ENCODE measurements around the gene ANKRD6. TPM values are rescaled to one million over a fixed set of nuclear protein-coding genes. Genes with fewer than 3 reads are reported as not detected.

Gene ANKRD6
- total RNA-seq, 1 experiment from 2014 or later = 5.6 TPM

- Histone ChIP-seq H3K56ac (ENCODE audit: insufficient read length, low read depth, low read length) (no peak overlapping the region), H3K14ac (ENCODE audit: insufficient read depth, low read length) (no peak overlapping the region), H3K4me2 (ENCODE audit: insufficient read depth, insufficient read length, low read length) (no peak overlapping the region), H2AFZ (ENCODE audit: low read length) (no peak overlapping the region), H3K79me1 (ENCODE audit: insufficient read depth, low read depth, low read length, poor library complexity, severe bottlenecking) (no peaks in the 10 kb centered on the region), H3K9ac (ENCODE audit: extremely low read depth, insufficient read length, low read length) (no peak overlapping the region), H3K27ac (ENCODE audit: insufficient read length, low read depth, low read length) (no peak overlapping the region), H4K8ac (replicated peaks; ENCODE audit: insufficient read length, low read depth, low read length) (no peak overlapping the region), H3K23me2 (ENCODE audit: insufficient read length, low read depth, low read length, poor library complexity, severe bottlenecking) (no peaks in the 10 kb centered on the region), H3K18ac (ENCODE audit: insufficient read length, low read depth, low read length) (no peak overlapping the region), H2BK5ac (ENCODE audit: insufficient read length, low read length) (no peak overlapping the region), H4K20me1 (ENCODE audit: control insufficient read depth, insufficient read depth, insufficient read length) (no peaks in the 10 kb centered on the region), H2BK20ac (ENCODE audit: low read depth, low read length, poor library complexity, severe bottlenecking) (no peak overlapping the region), H3K4me1 (ENCODE audit: insufficient read depth, low read length) (no peaks in the 10 kb centered on the region), H4K91ac (ENCODE audit: insufficient read length, low read depth, low read length) (no peak overlapping the region), H2BK15ac (ENCODE audit: low read depth, low read length) (no peak overlapping the region), H4K5ac (ENCODE audit: insufficient read length, low read depth, low read length) (no peak overlapping the region), H2AK5ac (ENCODE audit: insufficient read length, low read length) (no peak overlapping the region), H3K9me3 (ENCODE audit: control insufficient read depth, low read depth, low read length) (no peaks in the 10 kb centered on the region), H3T11ph (ENCODE audit: low read length) (no peak overlapping the region), H3K4ac (ENCODE audit: low read depth, low read length) (no peak overlapping the region), H3K27me3 (ENCODE audit: insufficient read depth, low read length) (no peaks in the 10 kb centered on the region), H3K79me2 (ENCODE audit: insufficient read depth, low read length) (no peaks in the 10 kb centered on the region), H2BK120ac (ENCODE audit: low read depth, low read length, poor library complexity, severe bottlenecking) (no peak overlapping the region), H3K23ac (ENCODE audit: insufficient read length, low read depth, low read length) (no peak overlapping the region), H2BK12ac (ENCODE audit: insufficient read length, low read depth, low read length) (no peak overlapping the region)
- no peak overlapping the region for H3K4me3 Mint-ChIP-seq
- H3K4me1 Mint-ChIP-seq = peaks cover 11 to 19% of the 10 kb centered on the region in 2 experiments
- no peaks in the 10 kb centered on the region for H3K27me3 Mint-ChIP-seq (ENCODE audit: low read depth)
- no peak for TF ChIP-seq CTCF (conservative IDR thresholded peaks at IDR 0.05)
- DNase-seq = no peak
- no CpG with 5 or more reads among the region's 2 CpGs for WGBS (ENCODE audit: extremely low coverage, insufficient read length, low lambda C conversion rate)
- H3K9me3 Mint-ChIP-seq = no peaks in the 10 kb centered on the region; a peak in 1 of 5 replicates
- H3K27ac Mint-ChIP-seq = no peak overlapping the region
- no peaks in the 10 kb centered on the region for H3K36me3 Mint-ChIP-seq (ENCODE audit: insufficient read depth in 1 of 3, low read depth in 3 of 3)
Measured at GRCh38 chr6:89539779-89540178, 106.8 kb downstream of the ANKRD6 start.
